Measurements from ENCODE around the gene MRPL27.
A peak's percentile ranks its signal among the peaks of the same experiment; 100 is the strongest.

Gene MRPL27

GRCh38 chr17:50352072-50352692 lies 20.8 kb downstream of the MRPL27 start:
- H3K27me3 ChIP-seq (ENCODE audit: control insufficient read depth, insufficient read depth, low read length), result no peaks in the 10 kb centered on the region; the same call in 1 of the 2 replicates
- peaks cover 52% of the 10 kb centered on the region for H3K36me3 ChIP-seq (ENCODE audit: control insufficient read depth, insufficient read depth, low read length)
- peaks cover 13% of the 10 kb centered on the region for H3K4me1 ChIP-seq (ENCODE audit: control insufficient read depth, insufficient read depth, low read length)
- H3K27ac ChIP-seq (ENCODE audit: low read depth, low read length), result no peak overlapping the region
- H3K9ac ChIP-seq (ENCODE audit: low read length), result no peak overlapping the region
- no peaks in the 10 kb centered on the region for H3K9me3 ChIP-seq (ENCODE audit: control insufficient read depth, insufficient read depth, low read depth, low read length)
- no peak overlapping the region for H3K4me3 ChIP-seq (ENCODE audit: low read depth, low read length)

- Histone ChIP-seq H3K9ac (ENCODE audit: low read length) (no peak overlapping the region), H3K9me3 (ENCODE audit: control insufficient read depth, insufficient read depth, low read depth, low read length) (no peaks in the 10 kb centered on the region), H3K36me3 (ENCODE audit: control insufficient read depth, insufficient read depth, low read length) (peaks cover 38% of the 10 kb centered on the region), H3K4me1 (ENCODE audit: control insufficient read depth, insufficient read depth, low read length) (peaks cover 17% of the 10 kb centered on the region), H3K27me3 (ENCODE audit: control insufficient read depth, insufficient read depth, low read length) (no peaks in the 10 kb centered on the region; the same call in 1 of the 2 replicates), H3K27ac (ENCODE audit: low read depth, low read length) (no peak overlapping the region), H3K4me3 (ENCODE audit: low read depth, low read length) (no peak overlapping the region)
These were observed 22.3 kb downstream of the MRPL27 start for GRCh38 chr17:50350733-50351132.

- H3K4me3 ChIP-seq (ENCODE audit: low read depth, low read length), result no peak overlapping the region
- peaks cover 13% of the 10 kb centered on the region for H3K27me3 ChIP-seq (ENCODE audit: control insufficient read depth, insufficient read depth, low read length)
- no peak overlapping the region for H3K27ac ChIP-seq (ENCODE audit: low read depth, low read length)
- peaks cover 23% of the 10 kb centered on the region for H3K36me3 ChIP-seq (ENCODE audit: control insufficient read depth, insufficient read depth, low read length)
- H3K9me3 ChIP-seq (ENCODE audit: control insufficient read depth, insufficient read depth, low read depth, low read length), result no peaks in the 10 kb centered on the region
- peaks cover 21% of the 10 kb centered on the region for H3K4me1 ChIP-seq (ENCODE audit: control insufficient read depth, insufficient read depth, low read length)
- no peak overlapping the region for H3K9ac ChIP-seq (ENCODE audit: low read length)
These were observed 23.8 kb downstream of the MRPL27 start for GRCh38 chr17:50349243-50349600.

- H3K27me3 ChIP-seq (ENCODE audit: control insufficient read depth, insufficient read depth, low read length), result peaks cover 13% of the 10 kb centered on the region
- H3K9me3 ChIP-seq (ENCODE audit: control insufficient read depth, insufficient read depth, low read depth, low read length), result no peaks in the 10 kb centered on the region
- no peak overlapping the region for H3K27ac ChIP-seq (ENCODE audit: low read depth, low read length)
- H3K36me3 ChIP-seq (ENCODE audit: control insufficient read depth, insufficient read depth, low read length), result peaks cover 17% of the 10 kb centered on the region
- H3K9ac ChIP-seq (ENCODE audit: low read length), result no peak overlapping the region
- H3K4me1 ChIP-seq (ENCODE audit: control insufficient read depth, insufficient read depth, low read length), result peaks cover 21% of the 10 kb centered on the region
- H3K4me3 ChIP-seq (ENCODE audit: low read depth, low read length), result no peak overlapping the region
These were observed 24.3 kb downstream of the MRPL27 start for GRCh38 chr17:50348522-50349242.

GRCh38 chr17:50347894-50348291 lies 25.1 kb downstream of the MRPL27 start:
- Histone ChIP-seq H3K36me3 (ENCODE audit: control insufficient read depth, insufficient read depth, low read length) (peaks cover 11% of the 10 kb centered on the region), H3K27ac (ENCODE audit: low read depth, low read length) (no peak overlapping the region), H3K27me3 (ENCODE audit: control insufficient read depth, insufficient read depth, low read length) (peaks cover 13% of the 10 kb centered on the region), H3K4me1 (ENCODE audit: control insufficient read depth, insufficient read depth, low read length) (peaks cover 21% of the 10 kb centered on the region), H3K4me3 (ENCODE audit: low read depth, low read length) (peak overlapping the region; percentile 97), H3K9me3 (ENCODE audit: control insufficient read depth, insufficient read depth, low read depth, low read length) (no peaks in the 10 kb centered on the region), H3K9ac (ENCODE audit: low read length) (no peak overlapping the region)

GRCh38 chr17:50347117-50347893 lies 25.7 kb downstream of the MRPL27 start:
- H3K9ac ChIP-seq (ENCODE audit: low read length), result peak overlapping the region; percentile 68
- peaks cover 13% of the 10 kb centered on the region for H3K27me3 ChIP-seq (ENCODE audit: control insufficient read depth, insufficient read depth, low read length)
- H3K4me3 ChIP-seq (ENCODE audit: low read depth, low read length), result peak overlapping the region; percentile 97
- H3K4me1 ChIP-seq (ENCODE audit: control insufficient read depth, insufficient read depth, low read length), result peaks cover 21% of the 10 kb centered on the region
- H3K27ac ChIP-seq (ENCODE audit: low read depth, low read length), result no peak overlapping the region
- peaks cover 5% of the 10 kb centered on the region; the same call in 1 of the 2 replicates for H3K36me3 ChIP-seq (ENCODE audit: control insufficient read depth, insufficient read depth, low read length)
- H3K9me3 ChIP-seq (ENCODE audit: control insufficient read depth, insufficient read depth, low read depth, low read length), result no peaks in the 10 kb centered on the region

GRCh38 chr17:50346313-50347116 lies 26.5 kb downstream of the MRPL27 start:
- H3K36me3 ChIP-seq (ENCODE audit: control insufficient read depth, insufficient read depth, low read length), result no peaks in the 10 kb centered on the region
- peak overlapping the region; percentile 97 for H3K4me3 ChIP-seq (ENCODE audit: low read depth, low read length)

GRCh38 chr17:50345432-50346312 lies 27.3 kb downstream of the MRPL27 start, which contains the start of gene XYLT2:
XYLT2 (plus strand) TSS chr17:50346126; CDS start chr17:50346141, 15 bp downstream.
- H3K9ac ChIP-seq (ENCODE audit: low read length), result peak within 1 kb of the TSS; percentile 68
- H3K27me3 ChIP-seq (ENCODE audit: control insufficient read depth, insufficient read depth, low read length), result peaks cover 13% of the 10 kb centered on the region
- peak within 1 kb of the TSS; percentile 35; the same call in 1 of the 2 replicates for H3K27ac ChIP-seq (ENCODE audit: low read depth, low read length)
- H3K4me3 ChIP-seq (ENCODE audit: low read depth, low read length), result peak within 1 kb of the TSS; percentile 97
- H3K4me1 ChIP-seq (ENCODE audit: control insufficient read depth, insufficient read depth, low read length), result peaks cover 21% of the 10 kb centered on the region
- peaks cover 2% of the 10 kb centered on the region; the same call in 1 of the 2 replicates for H3K9me3 ChIP-seq (ENCODE audit: control insufficient read depth, insufficient read depth, low read depth, low read length)
- H3K36me3 ChIP-seq (ENCODE audit: control insufficient read depth, insufficient read depth, low read length), result no peaks in the 10 kb centered on the region

More at GRCh38 chr17:50346313-50347116, 26.5 kb downstream of the MRPL27 start:
- Histone ChIP-seq H3K9ac (ENCODE audit: low read length) (peak overlapping the region; percentile 68), H3K27me3 (ENCODE audit: control insufficient read depth, insufficient read depth, low read length) (peaks cover 13% of the 10 kb centered on the region), H3K4me1 (ENCODE audit: control insufficient read depth, insufficient read depth, low read length) (peaks cover 21% of the 10 kb centered on the region), H3K27ac (ENCODE audit: low read depth, low read length) (peak overlapping the region; percentile 35; the same call in 1 of the 2 replicates), H3K9me3 (ENCODE audit: control insufficient read depth, insufficient read depth, low read depth, low read length) (peaks cover 2% of the 10 kb centered on the region; the same call in 1 of the 2 replicates)

- H3K9me3 ChIP-seq (ENCODE audit: control insufficient read depth, insufficient read depth, low read depth, low read length), result peaks cover 2% of the 10 kb centered on the region; the same call in 1 of the 2 replicates
- H3K27me3 ChIP-seq (ENCODE audit: control insufficient read depth, insufficient read depth, low read length), result peaks cover 13% of the 10 kb centered on the region
- H3K27ac ChIP-seq (ENCODE audit: low read depth, low read length), result no peak overlapping the region
- H3K4me1 ChIP-seq (ENCODE audit: control insufficient read depth, insufficient read depth, low read length), result peaks cover 21% of the 10 kb centered on the region
- peak overlapping the region; percentile 95; the same call in 1 of the 2 replicates for H3K4me3 ChIP-seq (ENCODE audit: low read depth, low read length)
- H3K9ac ChIP-seq (ENCODE audit: low read length), result no peak overlapping the region
- no peaks in the 10 kb centered on the region for H3K36me3 ChIP-seq (ENCODE audit: control insufficient read depth, insufficient read depth, low read length)
These were observed 28.1 kb downstream of the MRPL27 start for GRCh38 chr17:50344731-50345365.
